Activated CD8-positive, alpha-beta memory T cell treated with anti-CD3 and anti-CD28 coated beads, Interleukin-2, amount 50 U/mL, for 24 hours (primary cell): ENCODE measurements around the gene TYMP.
A peak's percentile ranks its signal among the peaks of the same experiment; 100 is the strongest.

Source experiments
- DNase-seq: peaks from one replicate; pipeline ENCODE4 v3.0.0-alpha.2; 2020; ENCODE audit errors: extremely low read depth

The TYMP gene

DNA sequence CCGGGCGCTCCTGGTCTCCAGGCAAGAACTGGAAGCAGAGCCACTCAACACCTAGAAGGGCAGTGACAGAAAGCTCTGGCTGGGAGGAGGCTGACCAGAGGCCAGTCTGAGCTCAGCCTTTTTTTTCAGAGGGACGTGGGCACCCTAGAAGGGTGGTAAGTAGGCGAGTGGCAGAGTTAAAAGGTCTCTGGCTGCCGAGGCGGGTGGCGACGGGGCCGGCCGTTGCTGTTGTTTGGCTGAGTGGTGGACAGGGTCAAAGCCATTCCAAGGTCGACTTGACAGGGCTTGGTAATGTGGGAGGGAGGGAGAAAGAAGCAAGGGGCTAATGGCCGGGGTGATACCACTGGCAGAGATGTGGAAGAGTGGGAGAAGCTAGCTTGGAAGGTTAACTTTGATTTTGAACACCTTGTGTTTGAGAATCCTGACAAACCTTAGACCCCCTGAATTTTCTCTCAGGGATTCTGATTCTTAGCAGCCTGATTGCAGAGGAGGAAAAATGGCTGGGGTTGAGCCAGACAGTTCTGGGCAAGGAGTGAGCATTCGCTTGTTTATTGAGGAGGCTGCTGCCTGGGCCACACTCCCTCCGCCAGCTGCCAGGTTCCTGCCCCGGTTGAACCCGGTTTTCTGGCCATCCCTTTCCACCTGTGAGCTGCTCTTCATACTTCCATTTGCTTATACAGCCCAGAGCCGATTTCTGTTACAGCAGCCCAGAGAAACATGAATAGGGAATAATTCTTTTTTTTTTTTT, 33.8 kb upstream of the TYMP start:
- DNase-seq: no peak

- peak; percentile 90 for DNase-seq
Observed at GRCh38 chr22:50562523-50563412, 33.0 kb upstream of the TYMP start, which contains the start of gene SYCE3. Gene SYCE3 (minus strand): TSS chr22:50562919. CDS start chr22:50556405, 6,514 bp downstream.

- DNase-seq: no peak
Observed at GRCh38 chr22:50561401-50562358, 31.9 kb upstream of the TYMP start.

DNA sequence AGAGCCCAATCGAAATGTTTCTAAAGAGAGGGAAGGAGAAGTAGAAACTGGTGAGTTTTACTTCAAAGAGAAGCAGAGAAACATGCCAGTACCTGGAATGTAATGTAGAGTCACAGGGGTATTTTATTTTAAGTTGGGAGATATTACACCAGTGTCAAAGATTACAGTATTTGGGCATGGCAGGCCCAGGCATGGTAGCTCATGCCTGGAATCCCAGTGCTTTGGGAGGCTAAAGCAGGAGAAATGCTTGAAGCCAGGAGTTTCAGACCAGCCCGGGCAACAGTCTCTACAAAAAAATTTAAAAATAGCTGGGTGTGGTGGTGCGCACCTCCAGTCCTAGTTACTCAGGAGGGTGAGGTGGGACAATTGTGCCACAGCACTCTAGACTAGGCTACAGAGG, 30.2 kb upstream of the TYMP start:
- DNase-seq: no peak

DNA sequence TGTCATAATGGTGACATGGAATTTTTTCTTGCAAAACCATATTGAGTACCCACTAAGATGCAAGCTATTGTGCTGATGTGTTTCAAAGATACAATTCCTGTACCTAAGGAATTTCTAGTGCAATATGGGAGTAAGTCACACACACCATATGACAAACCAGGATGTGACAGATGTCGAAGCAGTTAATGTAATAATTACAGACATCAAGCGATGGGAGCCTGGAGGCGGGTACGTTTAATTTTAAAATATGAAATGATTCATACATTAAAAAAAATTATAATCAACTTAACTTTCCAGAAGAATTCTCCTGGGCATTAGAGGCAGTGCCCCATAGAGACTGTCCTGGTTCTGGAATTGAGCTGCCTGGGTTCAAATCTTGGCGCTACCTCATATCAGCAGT, 26.9 kb upstream of the TYMP start:
- DNase-seq: no peak

DNA sequence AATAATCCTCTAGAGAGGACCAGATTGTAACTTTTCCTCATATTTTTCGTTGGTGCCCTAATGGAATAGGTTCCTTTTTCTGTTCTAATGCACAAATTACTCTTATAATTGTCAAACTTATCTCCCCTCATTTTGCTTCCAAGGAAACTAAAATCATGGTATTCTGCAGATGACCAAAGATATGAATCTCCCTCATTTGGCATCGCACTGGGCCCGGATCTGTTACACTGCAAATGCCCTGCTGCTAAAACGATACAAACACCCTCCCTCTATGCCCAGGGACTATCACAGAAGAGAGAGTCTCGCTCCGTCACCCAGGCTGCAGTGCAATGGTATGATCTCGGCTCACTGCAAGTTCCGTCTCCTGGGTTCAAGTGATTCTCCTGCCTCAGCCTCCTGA, 23.5 kb upstream of the TYMP start:
- DNase-seq: no peak

DNA sequence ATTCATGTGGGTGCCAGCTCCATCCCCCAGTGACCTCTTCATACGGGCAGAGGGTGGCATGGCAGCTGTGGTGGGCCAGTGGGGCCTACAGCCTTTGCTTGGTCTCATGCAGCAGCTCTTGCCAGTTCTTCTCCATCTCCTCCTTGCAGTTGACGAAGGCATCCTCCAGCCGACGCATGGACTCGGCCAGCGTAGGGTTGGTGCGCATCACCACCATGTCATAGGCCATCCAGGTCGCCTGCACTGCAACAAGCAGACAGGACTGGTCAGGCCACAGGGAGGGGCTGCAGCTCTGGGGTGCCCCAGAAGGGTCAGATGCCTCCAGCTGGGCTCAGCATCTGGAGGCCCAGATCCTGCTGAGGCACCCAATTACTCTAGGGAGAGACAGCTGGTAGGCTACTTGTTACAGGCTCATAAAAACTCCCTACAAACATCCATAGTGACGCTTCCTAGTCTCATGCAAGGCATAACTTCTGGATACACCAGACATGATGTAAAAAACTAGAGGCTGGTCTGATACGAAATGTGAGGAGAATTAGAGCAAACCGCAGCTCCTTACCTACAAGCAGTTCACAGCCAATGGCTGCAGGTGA, 21.4 kb upstream of the TYMP start:
- no peak for DNase-seq

DNA sequence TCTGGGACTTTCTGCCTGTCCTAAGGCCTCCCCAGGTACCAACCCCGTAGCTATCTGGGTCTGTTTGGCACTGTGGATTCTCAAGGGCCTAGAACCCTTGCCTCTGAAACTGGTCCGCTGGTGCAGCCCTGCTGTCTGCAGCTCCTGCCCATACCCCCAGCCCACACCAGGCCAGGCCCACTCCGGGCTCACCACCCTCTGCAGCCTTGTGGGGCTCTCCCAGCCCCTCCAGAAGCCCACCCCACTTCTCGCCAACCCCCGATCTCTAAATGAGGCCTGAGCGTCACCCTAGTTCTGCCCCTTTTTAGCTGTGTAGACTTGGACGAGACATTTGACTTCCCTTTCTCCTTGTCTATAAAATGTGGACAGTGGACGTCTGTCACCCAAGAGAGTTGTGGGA, 20.6 kb upstream of the TYMP start:
- DNase-seq: no peak

DNA sequence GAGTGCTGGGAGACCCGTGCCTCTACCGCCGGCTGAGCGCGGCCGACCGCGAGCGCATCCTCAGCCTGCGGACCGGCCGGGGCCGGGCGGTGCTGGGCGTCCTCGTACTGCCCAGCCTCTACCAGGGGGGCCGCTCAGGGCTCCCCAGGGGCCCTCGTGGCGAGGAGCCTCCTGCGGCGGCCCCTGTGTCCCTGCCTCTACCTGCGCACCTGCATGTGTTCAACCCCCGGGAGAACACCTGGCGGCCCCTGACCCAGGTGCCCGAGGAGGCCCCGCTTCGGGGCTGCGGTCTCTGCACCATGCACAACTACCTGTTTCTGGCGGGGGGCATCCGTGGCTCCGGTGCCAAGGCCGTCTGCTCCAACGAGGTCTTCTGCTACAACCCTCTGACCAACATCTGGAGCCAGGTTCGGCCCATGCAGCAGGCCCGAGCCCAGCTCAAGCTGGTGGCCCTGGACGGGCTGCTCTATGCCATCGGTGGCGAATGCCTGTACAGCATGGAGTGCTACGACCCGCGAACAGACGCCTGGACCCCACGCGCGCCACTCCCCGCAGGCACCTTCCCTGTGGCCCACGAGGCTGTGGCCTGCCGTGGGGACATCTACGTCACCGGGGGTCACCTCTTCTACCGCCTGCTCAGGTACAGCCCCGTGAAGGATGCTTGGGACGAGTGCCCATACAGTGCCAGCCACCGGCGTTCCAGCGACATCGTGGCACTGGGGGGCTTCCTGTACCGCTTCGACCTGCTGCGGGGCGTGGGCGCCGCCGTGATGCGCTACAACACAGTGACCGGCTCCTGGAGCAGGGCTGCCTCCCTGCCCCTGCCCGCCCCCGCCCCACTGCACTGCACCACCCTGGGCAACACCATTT, 19.3 kb upstream of the TYMP start:
- DNase-seq: no peak

DNA sequence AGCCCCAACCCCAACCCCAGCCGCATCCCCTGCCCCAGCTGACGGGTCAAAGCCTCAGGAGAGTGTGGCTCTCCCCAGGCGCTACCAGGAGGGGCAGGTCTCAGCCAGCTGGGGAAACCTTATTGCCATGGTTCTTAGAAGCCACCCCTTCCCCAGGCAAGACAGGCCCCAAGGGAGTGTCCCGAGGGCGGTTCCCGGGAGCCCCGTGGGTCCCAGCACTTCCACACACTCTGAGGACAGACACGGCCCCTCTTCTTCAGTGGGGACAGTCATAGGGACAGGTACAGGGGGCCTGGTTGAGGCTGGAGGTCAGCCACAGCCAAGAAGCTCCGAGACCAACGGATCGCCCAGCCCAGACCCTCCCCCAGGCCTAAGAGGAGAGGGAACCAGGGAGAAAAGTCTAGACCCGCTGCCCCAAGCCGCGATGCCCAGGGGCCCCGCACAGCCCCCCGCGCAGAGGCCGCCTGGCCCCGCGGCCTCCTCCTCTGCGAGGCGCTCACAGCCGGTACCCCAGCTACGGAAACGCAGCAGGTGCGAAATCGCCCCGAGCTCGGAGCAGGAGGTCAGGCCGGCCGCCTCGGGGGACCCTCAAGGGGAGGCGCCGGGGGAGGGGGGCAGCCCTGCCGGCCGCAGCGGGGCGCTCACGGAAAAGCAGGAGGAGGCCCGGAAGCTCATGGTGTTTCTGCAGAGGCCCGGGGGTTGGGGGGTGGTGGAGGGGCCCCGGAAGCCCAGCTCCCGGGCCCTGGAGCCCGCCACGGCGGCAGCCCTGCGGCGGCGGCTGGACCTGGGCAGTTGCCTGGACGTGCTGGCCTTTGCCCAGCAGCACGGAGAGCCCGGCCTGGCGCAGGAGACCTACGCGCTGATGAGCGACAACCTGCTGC, 18.5 kb upstream of the TYMP start:
- DNase-seq: no peak

DNA sequence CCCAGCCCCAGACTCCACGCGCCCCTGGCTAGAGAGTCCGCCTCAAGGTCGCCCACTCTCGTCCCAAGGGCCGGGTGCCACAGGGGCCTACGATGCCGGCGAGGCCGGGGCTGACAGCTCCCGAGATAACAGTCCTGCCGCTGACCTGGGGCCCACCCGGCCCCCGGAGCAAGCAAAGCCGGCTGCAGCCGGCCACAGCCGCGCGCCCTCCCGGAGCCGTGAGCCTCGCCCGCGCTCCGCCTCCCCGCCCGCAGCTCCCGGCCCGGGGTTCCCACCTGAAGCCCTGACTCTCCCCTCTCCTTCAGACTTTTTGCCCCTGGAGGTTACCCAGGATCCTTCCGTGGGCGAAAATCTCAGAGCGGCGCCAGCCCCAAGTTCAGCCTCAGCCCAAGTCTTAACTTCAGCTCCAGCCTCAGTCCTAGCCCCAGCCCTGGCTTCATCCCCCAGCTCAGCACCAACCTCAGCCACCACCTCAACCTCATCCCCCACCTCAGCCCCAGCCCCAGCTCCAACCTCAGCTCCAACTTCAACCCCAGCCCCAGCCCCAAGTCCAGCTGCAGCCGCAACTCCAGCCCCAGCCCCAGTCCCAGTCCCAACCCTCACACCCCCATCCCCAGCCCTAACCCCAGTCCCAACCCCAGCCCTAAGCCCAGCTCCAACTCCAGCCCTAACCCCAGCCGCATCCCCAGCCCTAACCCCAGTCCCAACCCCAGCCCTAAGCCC, 17.6 kb upstream of the TYMP start:
- DNase-seq: no peak

DNA sequence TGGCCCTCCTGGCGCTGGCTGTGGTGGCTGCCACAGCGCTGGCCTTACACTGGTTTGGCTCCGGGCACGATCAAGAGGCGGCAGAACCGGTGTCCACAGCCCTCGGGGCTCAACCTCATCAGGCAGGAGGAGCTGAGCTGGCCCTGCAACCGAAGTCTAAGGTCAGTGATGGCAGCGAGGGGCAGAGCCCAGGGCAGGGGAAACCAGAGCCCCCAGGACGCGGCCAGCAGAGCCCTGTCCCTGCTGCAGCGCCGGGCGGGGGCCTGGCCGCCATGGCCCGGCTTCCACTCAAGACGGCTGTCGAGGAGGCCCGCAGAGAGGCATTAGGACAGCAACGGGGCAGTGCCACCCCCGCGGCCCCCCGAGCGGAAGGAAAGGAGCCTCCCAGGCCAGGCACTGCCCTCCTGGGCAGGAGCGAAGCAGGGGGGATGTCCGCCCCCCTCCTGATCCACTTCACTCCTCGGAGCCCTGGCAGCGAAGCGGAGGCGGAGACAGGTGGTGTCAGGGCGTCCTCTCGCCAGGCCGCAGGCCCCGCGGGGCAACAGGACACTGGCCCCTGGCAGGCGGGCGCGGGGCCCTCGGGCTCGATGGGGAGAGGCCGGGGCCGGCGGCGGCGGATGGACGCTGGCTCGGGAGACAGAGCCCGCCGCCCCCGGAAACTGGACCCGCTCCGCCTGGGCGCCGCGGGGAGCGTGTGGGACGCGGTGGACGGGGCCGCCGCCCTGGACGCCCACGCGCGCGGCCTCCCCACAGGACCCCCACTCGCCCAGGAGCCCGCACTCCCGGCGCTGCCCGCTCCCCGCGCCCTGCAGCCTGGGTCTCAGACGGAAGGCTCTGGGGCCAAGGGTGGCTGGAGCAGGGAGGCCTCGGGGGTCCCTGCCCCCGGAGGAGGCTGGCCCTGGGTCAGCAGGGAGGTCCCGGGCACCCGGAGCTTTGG, 16.8 kb upstream of the TYMP start:
- no peak for DNase-seq

DNA sequence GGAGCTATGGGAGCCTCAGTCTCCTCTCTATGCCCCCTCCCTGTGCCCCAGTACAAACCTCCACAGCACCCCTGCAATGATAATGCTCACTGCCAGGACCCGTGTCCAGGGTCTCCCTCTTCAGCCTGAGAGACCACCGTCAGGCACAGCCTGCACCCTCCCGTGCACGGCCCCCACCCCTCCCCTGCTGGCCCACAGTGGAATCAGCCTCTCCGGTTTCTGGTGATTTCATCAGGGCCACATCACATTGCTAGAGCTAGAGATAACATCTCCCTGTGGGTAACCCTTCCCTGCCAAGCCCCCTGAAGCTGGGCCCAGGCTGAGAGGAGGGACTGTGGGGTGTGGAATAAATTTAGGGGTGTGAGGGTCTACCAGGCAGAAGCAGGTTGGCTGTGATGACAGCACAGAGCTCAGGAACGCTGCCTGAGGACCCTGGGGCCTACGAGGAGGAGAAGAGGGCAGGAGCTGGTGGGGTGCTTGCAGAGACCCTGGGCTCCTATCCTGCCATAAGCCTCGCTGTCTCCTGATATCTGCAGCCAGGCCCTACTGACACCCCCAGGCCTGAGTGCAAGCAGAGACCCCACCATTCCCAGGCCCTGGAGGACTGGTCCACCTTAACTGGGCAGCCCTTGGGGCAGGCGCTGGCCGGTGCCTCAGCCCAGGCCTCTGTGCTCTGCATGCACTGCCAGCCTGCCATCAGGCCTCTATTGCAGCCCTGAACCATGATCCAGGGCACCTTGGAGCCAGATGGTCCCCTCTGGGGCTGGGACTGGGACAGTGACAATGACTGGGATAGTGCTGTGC, 15.9 kb upstream of the TYMP start, which contains the start of gene KLHDC7B:
Gene KLHDC7B, plus strand, starts transcription at position 378 of the 804 bp plus-strand sequence. Its CDS starts 345 bp downstream, at position 723.
- DNase-seq: no peak

- DNase-seq: no peak
Observed at GRCh38 chr22:50544746-50545253, 15.0 kb upstream of the TYMP start.

DNA sequence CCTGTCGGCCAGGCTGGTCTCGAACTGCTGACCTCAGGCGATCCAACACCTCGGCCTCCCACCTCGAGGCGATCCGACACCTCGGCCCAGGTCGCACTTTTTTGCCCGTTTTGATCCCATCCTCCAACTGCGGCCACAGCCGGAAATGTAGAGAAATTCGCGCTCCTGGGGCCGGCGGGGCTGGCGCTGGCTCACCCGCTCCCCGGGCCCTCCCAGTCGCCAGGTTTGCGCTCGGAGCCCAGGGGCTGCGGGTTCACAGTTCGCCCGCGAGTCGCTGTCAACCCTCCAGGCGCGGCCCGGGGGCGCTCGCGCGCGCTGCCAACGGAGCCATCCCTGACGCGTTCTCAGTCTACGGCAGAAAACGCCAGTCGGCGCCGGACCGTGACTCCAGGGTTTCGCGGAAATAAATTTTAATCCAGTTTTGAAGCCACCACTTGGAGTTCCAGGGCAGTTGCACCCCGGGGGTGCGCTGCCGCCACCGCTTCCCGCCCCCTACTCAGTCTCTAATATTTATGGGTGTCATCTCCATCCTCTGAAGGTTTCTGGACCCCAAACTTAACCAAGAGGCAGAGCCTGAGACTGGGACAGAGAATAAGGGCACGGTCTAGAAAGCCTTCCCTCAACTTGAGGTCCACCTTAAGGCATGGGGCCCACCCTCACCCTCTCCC, 14.4 kb upstream of the TYMP start:
- no peak for DNase-seq

DNA sequence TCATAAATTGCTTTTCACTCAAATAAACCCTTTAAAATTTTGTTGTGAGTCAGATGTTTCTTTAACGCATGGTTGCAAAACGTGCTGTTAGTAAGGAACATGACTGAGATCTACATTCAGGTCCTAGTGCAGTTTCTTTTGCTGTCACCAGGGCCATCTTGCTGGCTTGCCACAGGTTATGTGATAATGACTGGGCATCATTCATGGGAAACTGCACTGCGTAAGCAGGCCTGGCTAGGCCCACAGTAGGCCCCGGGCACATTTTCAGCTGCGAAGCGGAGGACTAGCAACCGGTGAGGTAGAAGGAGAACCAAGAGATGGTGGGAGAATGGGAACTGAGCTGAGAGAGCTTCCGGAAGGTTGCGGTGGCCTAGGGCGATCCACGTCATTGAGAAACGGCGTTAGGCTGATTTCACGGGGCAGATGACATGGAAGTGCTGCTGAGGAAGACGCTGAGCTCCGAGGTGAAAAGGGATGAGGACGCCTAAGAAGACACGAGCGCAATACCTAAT, 12.7 kb upstream of the TYMP start:
- DNase-seq: no peak
